Mesenchymal stem cell (in vitro differentiated cells and primary cell): ENCODE data around the gene NR3C2.

ENCODE experiments used
- DNase-seq: peaks from one replicate; pipeline ENCODE4 v3.0.0-alpha.2; 2013
- H2AFZ ChIP-seq: one replicate; pipeline ENCODE4 v1.6.1; 2013; ENCODE audit warnings: low read depth, mild to moderate bottlenecking, control low read depth, inconsistent platforms, low read length, moderate library complexity
- H2AK5ac ChIP-seq: 2 replicates; pipeline ENCODE4 v1.6.1; 2013; ENCODE audit warnings: low read length, moderate library complexity, mild to moderate bottlenecking, inconsistent platforms; ENCODE audit not compliant: severe bottlenecking
- H2BK120ac ChIP-seq: one replicate; pipeline ENCODE4 v1.6.1; 2013; ENCODE audit warnings: low read depth, mild to moderate bottlenecking, inconsistent platforms, low read length, moderate library complexity
- H2BK12ac ChIP-seq, 2 experiments: one replicate each; pipeline ENCODE4 v1.6.1; 2013; ENCODE audit warnings: inconsistent platforms in 2 of 2, low read length in 2 of 2, mild to moderate bottlenecking in 2 of 2, moderate library complexity in 2 of 2, control low read depth in 1 of 2
- H2BK15ac ChIP-seq: one replicate; pipeline ENCODE4 v1.6.1; 2013; ENCODE audit warnings: mild to moderate bottlenecking, low read depth, inconsistent platforms; ENCODE audit not compliant: poor library complexity, severe bottlenecking
- H2BK5ac ChIP-seq: 2 replicates; pipeline ENCODE4 v1.6.1; 2013; ENCODE audit warnings: low read depth, mild to moderate bottlenecking, low read length, control low read depth, inconsistent platforms; ENCODE audit not compliant: poor library complexity, severe bottlenecking
- H3K14ac ChIP-seq, 2 experiments: one replicate each; pipeline ENCODE4 v1.6.1; 2013; ENCODE audit warnings: inconsistent platforms in 2 of 2, low read length in 2 of 2, control low read depth in 1 of 2, mild to moderate bottlenecking in 1 of 2, moderate library complexity in 1 of 2
- H3K18ac ChIP-seq, 2 experiments: one replicate each; pipeline ENCODE4 v1.6.1; 2013; ENCODE audit warnings: inconsistent platforms in 2 of 2, low read length in 2 of 2, control low read depth in 1 of 2, low read depth in 1 of 2, mild to moderate bottlenecking in 1 of 2
- H3K23ac ChIP-seq, 2 experiments: one replicate each; pipeline ENCODE4 v1.6.1; 2013; ENCODE audit warnings: inconsistent platforms in 2 of 2, low read length in 2 of 2, mild to moderate bottlenecking in 2 of 2, moderate library complexity in 2 of 2, control low read depth in 1 of 2
- H3K27ac ChIP-seq: 2 replicates; pipeline ENCODE4 v1.5.1; 2013; ENCODE audit warnings: mild to moderate bottlenecking, moderate library complexity, low read length, control low read depth, inconsistent platforms; ENCODE audit not compliant: poor library complexity, severe bottlenecking
- H3K27me3 ChIP-seq, 2 experiments: 2 replicates each; pipeline versions ENCODE4 v1.6.1 to v1.7.0; 2013; ENCODE audit warnings: low read length in 2 of 2, mild to moderate bottlenecking in 2 of 2, moderate library complexity in 2 of 2, control low read depth in 1 of 2, inconsistent platforms in 1 of 2; ENCODE audit not compliant: control insufficient read depth in 1 of 2, insufficient read depth in 1 of 2
- H3K36me3 ChIP-seq, 2 experiments: 2 replicates each; pipeline versions ENCODE4 v1.6.1 to v1.7.0; 2013; ENCODE audit warnings: low read length in 2 of 2, control low read depth in 1 of 2, inconsistent platforms in 1 of 2, low read depth in 1 of 2, mild to moderate bottlenecking in 1 of 2; ENCODE audit not compliant: insufficient read depth in 2 of 2, control insufficient read depth in 1 of 2
- H3K4ac ChIP-seq, 2 experiments: one replicate each; pipeline ENCODE4 v1.6.1; 2013; ENCODE audit warnings: inconsistent platforms in 2 of 2, low read length in 2 of 2, mild to moderate bottlenecking in 2 of 2, moderate library complexity in 2 of 2, control low read depth in 1 of 2, low read depth in 1 of 2
- H3K4me1 ChIP-seq: 2 replicates; pipeline ENCODE4 v1.6.1; 2013; ENCODE audit warnings: low read depth, low read length, control low read depth; ENCODE audit not compliant: control insufficient read depth, insufficient read depth
- H3K4me2 ChIP-seq: 2 replicates; pipeline ENCODE4 v1.6.1; 2013; ENCODE audit warnings: low read length, mild to moderate bottlenecking, inconsistent platforms; ENCODE audit not compliant: poor library complexity, severe bottlenecking
- H3K4me3 ChIP-seq, 2 experiments: 2 replicates each; pipeline versions ENCODE4 v1.5.1 to v1.7.0; 2013; ENCODE audit warnings: low read length in 2 of 2, mild to moderate bottlenecking in 2 of 2, control low read depth in 1 of 2, low read depth in 1 of 2; ENCODE audit not compliant: insufficient read depth in 1 of 2
- H3K79me1 ChIP-seq: replicated peaks from 2 replicates; pipeline ENCODE4 v1.6.1; 2013; ENCODE audit warnings: mild to moderate bottlenecking, control low read depth, low read length, inconsistent platforms; ENCODE audit not compliant: poor library complexity, severe bottlenecking
- H3K9ac ChIP-seq: 2 replicates; pipeline ENCODE4 v1.7.0; 2013; ENCODE audit warnings: mild to moderate bottlenecking, low read length, moderate library complexity
- H3K9me3 ChIP-seq: 2 replicates; pipeline ENCODE4 v1.7.0; 2013; ENCODE audit warnings: mild to moderate bottlenecking, low read length; ENCODE audit not compliant: control insufficient read depth
- H4K8ac ChIP-seq: one replicate; pipeline ENCODE4 v1.6.1; 2013; ENCODE audit warnings: inconsistent platforms, mild to moderate bottlenecking, low read length, moderate library complexity
- H4K91ac ChIP-seq: one replicate; pipeline ENCODE4 v1.6.1; 2013; ENCODE audit warnings: mild to moderate bottlenecking, low read length, inconsistent platforms
- WGBS: methylation state at CpG from one replicate; pipeline ENCODE4 v1.1.7; 2013; ENCODE audit warnings: mixed read lengths; 5-methylcytosine and 5-hydroxymethylcytosine counted together

NR3C2 gene

DNA sequence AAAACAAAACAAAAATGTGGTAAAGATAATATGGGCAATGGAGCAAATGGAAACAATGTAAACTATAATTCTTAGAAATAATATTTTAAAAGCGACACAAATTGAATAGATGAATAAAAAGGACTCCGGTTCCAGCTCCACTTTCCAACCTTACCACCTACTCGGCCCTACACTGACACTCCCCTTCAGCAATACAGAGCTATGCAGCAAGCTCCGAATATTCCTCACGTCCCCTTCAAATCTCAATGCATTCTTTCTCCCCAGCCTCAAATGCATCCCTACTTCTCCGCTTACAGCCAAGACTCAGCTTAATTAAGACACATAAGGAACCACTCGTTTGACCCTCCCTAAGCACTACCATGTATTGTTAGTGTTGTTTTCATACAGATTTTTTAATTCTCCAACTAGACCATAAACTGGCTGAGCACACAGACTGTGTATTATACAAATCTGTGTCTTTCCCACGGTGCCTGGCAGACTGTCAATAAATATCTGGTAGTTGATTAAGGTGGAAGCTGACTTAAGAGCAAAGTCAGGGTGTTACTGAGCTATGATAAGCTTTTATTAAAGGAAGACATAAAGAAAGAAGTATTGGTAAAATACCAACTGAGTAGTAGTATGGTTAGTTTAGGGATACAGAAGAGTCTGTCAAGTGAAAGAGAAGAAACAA lies 219.1 kb downstream of the NR3C2 start:
- Histone ChIP-seq H2BK12ac (no peak overlapping the region), H3K9ac (no peak overlapping the region), H2AFZ (no peak overlapping the region), H3K14ac (no peak overlapping the region), H3K4me1 (no peaks in the 10 kb centered on the region), H3K79me1 (no peaks in the 10 kb centered on the region), H3K27me3 (no peaks in the 10 kb centered on the region), H3K36me3 (no peaks in the 10 kb centered on the region), H3K4me2 (no peak overlapping the region), H3K27ac (no peak overlapping the region), H2BK120ac (no peak overlapping the region), H2AK5ac (no peak overlapping the region), H4K8ac (no peak overlapping the region), H3K23ac (no peak overlapping the region), H2BK15ac (no peak overlapping the region), H3K4me3 (no peak overlapping the region), H3K18ac (no peak overlapping the region), H4K91ac (no peak overlapping the region), H2BK5ac (no peak overlapping the region), H3K9me3 (no peaks in the 10 kb centered on the region), H3K4ac (no peak overlapping the region)
- no peak for DNase-seq
- WGBS, result 74% methylated on average over 7 of the region's 8 CpGs

DNA sequence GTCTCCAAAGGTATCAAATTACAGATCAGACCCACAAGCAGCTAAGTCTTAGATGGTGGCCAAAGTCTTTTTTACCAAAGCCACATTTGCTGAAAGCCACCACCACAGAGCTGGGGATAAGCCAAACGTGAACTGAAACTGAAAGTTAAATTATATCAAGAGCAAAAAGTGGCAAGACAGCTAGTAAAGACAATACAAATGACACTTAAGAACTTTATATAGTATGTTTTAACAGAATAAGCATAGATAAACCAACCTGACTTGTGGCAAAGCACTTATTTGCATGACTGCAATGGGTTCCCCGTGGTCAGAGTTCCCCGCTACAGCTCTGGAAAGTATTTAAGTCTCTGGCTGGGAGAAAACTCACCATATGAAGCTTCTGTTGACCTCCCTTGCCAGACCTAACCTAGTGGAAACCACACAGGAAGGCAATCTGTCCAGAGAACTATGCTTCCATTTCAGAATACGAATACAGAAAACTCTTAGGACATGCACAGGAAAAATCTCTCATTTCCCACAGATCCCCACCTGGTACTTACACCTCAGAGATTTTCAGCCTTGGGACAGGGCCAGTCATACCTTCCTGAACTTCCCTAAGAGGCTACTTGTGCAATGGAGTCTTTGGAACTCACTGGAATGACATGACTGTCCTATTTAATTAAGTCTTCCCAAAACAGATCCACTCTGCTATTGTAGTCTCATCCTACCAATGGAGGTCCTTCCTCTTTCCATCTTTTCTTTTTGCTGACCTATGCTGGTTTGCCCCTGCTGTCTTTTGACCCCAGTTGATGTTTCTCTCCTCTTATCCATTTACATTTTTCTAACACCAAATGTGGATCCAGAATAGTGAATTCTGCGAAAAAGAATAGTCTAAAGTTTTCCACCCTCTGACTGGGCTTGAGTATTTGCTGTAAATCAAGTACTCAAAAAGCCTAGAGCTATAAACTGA lies 225.1 kb downstream of the NR3C2 start:
- WGBS, result 78% methylated on average over 3 of the region's 5 CpGs
- no peaks in the 10 kb centered on the region for H3K27me3 ChIP-seq

DNA sequence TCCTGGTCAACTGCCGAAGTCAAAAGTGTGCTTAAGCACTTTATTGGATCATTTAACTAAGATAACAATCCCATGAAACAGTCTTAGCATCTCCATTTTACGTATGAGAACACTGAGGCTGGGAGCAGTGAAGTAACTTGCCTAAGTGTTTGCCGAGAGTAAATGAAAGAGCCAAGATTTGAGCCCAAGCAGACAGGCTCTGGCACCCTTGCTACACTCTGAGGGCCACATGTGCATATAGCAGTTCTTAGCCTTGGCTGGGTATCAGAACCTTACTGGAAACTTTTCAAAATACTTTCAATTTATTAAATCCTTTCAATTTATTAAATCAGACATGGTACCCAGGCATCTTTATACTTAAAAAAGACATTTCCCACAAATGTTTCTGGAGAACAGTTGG lies 225.9 kb downstream of the NR3C2 start:
- 78% methylated on average over 2 of the region's 3 CpGs for WGBS
- peaks cover 5% of the 10 kb centered on the region for H3K4me1 ChIP-seq

More for the DNA sequence above, 225.1 kb downstream of the NR3C2 start:
- no peak overlapping the region for H4K91ac ChIP-seq
- H2AK5ac ChIP-seq, result no peak overlapping the region
- H3K4me1 ChIP-seq, result peaks cover 5% of the 10 kb centered on the region
- H3K9ac ChIP-seq, result peak overlapping the region; percentile 33
- no peak overlapping the region for H4K8ac ChIP-seq
- no peak overlapping the region for H3K14ac ChIP-seq
- peak overlapping the region in 1 of 2 experiments; percentile 61 for H3K4me3 ChIP-seq
- H3K9me3 ChIP-seq, result no peaks in the 10 kb centered on the region
- H2BK120ac ChIP-seq, result no peak overlapping the region
- H3K36me3 ChIP-seq, result no peaks in the 10 kb centered on the region
- no peak overlapping the region for H3K18ac ChIP-seq
- H3K4me2 ChIP-seq, result no peak overlapping the region
- no peak overlapping the region for H2BK15ac ChIP-seq
- no peak overlapping the region for H2AFZ ChIP-seq
- no peak overlapping the region for H2BK5ac ChIP-seq
- no peak overlapping the region for H3K23ac ChIP-seq
- H3K79me1 ChIP-seq, result no peaks in the 10 kb centered on the region
- no peak overlapping the region for H2BK12ac ChIP-seq
- no peak for DNase-seq
- H3K27ac ChIP-seq, result peak overlapping the region; percentile 10
- H3K4ac ChIP-seq, result no peak overlapping the region

DNA sequence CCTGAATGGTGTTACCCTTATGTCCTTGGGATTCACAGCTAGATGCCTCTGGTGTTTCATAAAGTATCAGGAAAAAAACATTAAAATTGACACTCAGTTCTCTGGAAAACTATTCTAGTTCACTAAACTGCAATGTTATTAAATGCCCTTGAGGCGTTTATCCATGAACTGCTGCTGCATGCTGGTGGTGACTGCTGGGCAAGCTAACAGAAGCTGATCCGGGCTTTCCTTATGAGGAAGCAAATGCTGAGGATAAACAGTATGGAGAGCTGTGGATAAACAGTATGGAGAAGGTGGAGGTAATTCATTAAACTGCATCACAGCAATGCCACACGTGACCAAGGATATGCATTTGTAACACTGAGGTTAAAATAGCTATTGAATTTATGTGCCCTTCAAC lies 227.0 kb downstream of the NR3C2 start:
- Histone ChIP-seq H4K8ac (no peak overlapping the region), H3K14ac (no peak overlapping the region), H2AFZ (no peak overlapping the region), H3K4ac (no peak overlapping the region), H3K79me1 (no peaks in the 10 kb centered on the region), H4K91ac (no peak overlapping the region), H2AK5ac (no peak overlapping the region), H3K4me2 (no peak overlapping the region), H3K27me3 (no peaks in the 10 kb centered on the region), H3K18ac (no peak overlapping the region), H3K9me3 (no peaks in the 10 kb centered on the region), H2BK15ac (no peak overlapping the region), H2BK120ac (no peak overlapping the region), H3K4me1 (peaks cover 5% of the 10 kb centered on the region), H2BK12ac (no peak overlapping the region), H2BK5ac (no peak overlapping the region), H3K36me3 (no peaks in the 10 kb centered on the region), H3K27ac (peak overlapping the region; percentile 22), H3K4me3 (no peak overlapping the region), H3K9ac (no peak overlapping the region), H3K23ac (no peak overlapping the region)
- 74% methylated on average over 3 of the region's 3 CpGs for WGBS
- no peak for DNase-seq

More for the DNA sequence above, 225.9 kb downstream of the NR3C2 start:
- Histone ChIP-seq H2BK120ac (no peak overlapping the region), H2BK12ac (no peak overlapping the region), H3K9me3 (no peaks in the 10 kb centered on the region), H3K14ac (no peak overlapping the region), H3K4ac (no peak overlapping the region), H2AFZ (no peak overlapping the region), H3K23ac (no peak overlapping the region), H4K91ac (no peak overlapping the region), H4K8ac (no peak overlapping the region), H2BK15ac (no peak overlapping the region), H3K4me3 (no peak overlapping the region), H2AK5ac (no peak overlapping the region), H3K4me2 (no peak overlapping the region), H3K9ac (no peak overlapping the region), H3K79me1 (no peaks in the 10 kb centered on the region), H3K27me3 (no peaks in the 10 kb centered on the region), H3K27ac (no peak overlapping the region), H2BK5ac (no peak overlapping the region), H3K36me3 (no peaks in the 10 kb centered on the region), H3K18ac (no peak overlapping the region)
- no peak for DNase-seq
